ENCODE data around the gene AQP9.

Gene AQP9

GRCh38 chr15:58213587-58214338 is 75.6 kb downstream of the AQP9 start:
- ATAC-seq, result no peak

GRCh38 chr15:58214591-58215340 is 76.6 kb downstream of the AQP9 start:
- no peak for ATAC-seq
- TF ChIP-seq ZNF70 (CRISPR knock-in tag; IDR thresholded peaks at IDR 0.05) (no peak), ZNF565 (CRISPR knock-in tag; conservative IDR thresholded peaks at IDR 0.05; ENCODE audit: low read depth) (no peak), ZFP30 (CRISPR knock-in tag; IDR thresholded peaks at IDR 0.05) (no peak), ESRRG (CRISPR knock-in tag; IDR thresholded peaks at IDR 0.05) (no peak), PATZ1 (CRISPR knock-in tag; IDR thresholded peaks at IDR 0.05; ENCODE audit: borderline replicate concordance) (no peak), OSR1 (CRISPR knock-in tag; IDR thresholded peaks at IDR 0.05) (no peak), PPARA (CRISPR knock-in tag; IDR thresholded peaks at IDR 0.05; ENCODE audit: borderline replicate concordance) (no peak), TCF4 (CRISPR knock-in tag; IDR thresholded peaks at IDR 0.05; ENCODE audit: borderline replicate concordance) (no peak), TOX (CRISPR knock-in tag; IDR thresholded peaks at IDR 0.05; ENCODE audit: borderline replicate concordance) (no peak), ISL1 (CRISPR knock-in tag; IDR thresholded peaks at IDR 0.05) (no peak), BACH2 (CRISPR knock-in tag; IDR thresholded peaks at IDR 0.05; ENCODE audit: borderline replicate concordance) (no peak), TSHZ2 (CRISPR knock-in tag; IDR thresholded peaks at IDR 0.05) (no peak), CREB5 (CRISPR knock-in tag; IDR thresholded peaks at IDR 0.05; ENCODE audit: low read depth) (no peak), CSDC2 (CRISPR knock-in tag; IDR thresholded peaks at IDR 0.05) (no peak), ZNF8 (CRISPR knock-in tag; IDR thresholded peaks at IDR 0.05) (no peak), ZC3H10 (CRISPR knock-in tag; IDR thresholded peaks at IDR 0.05) (no peak)

More at GRCh38 chr15:58213587-58214338, 75.6 kb downstream of the AQP9 start:
- TF ChIP-seq CSDC2 (CRISPR knock-in tag; IDR thresholded peaks at IDR 0.05) (no peak), ESRRG (CRISPR knock-in tag; IDR thresholded peaks at IDR 0.05) (no peak), ZNF8 (CRISPR knock-in tag; IDR thresholded peaks at IDR 0.05) (no peak), ZC3H10 (CRISPR knock-in tag; IDR thresholded peaks at IDR 0.05) (no peak), ZFP3 (CRISPR knock-in tag; IDR thresholded peaks at IDR 0.05) (no peak), POU6F1 (CRISPR knock-in tag; IDR thresholded peaks at IDR 0.05; ENCODE audit: borderline replicate concordance, low read depth) (no peak), PPARA (CRISPR knock-in tag; IDR thresholded peaks at IDR 0.05; ENCODE audit: borderline replicate concordance) (no peak), RARB (CRISPR knock-in tag; IDR thresholded peaks at IDR 0.05) (no peak), PATZ1 (CRISPR knock-in tag; IDR thresholded peaks at IDR 0.05; ENCODE audit: borderline replicate concordance) (no peak), BACH2 (CRISPR knock-in tag; IDR thresholded peaks at IDR 0.05; ENCODE audit: borderline replicate concordance) (no peak), GLIS3 (CRISPR knock-in tag; IDR thresholded peaks at IDR 0.05) (no peak), SNAI2 (CRISPR knock-in tag; IDR thresholded peaks at IDR 0.05) (no peak), ZNF70 (CRISPR knock-in tag; IDR thresholded peaks at IDR 0.05) (no peak), CREB5 (CRISPR knock-in tag; IDR thresholded peaks at IDR 0.05; ENCODE audit: low read depth) (no peak), ZFP30 (CRISPR knock-in tag; IDR thresholded peaks at IDR 0.05) (no peak), OSR1 (CRISPR knock-in tag; IDR thresholded peaks at IDR 0.05) (no peak), TOX (CRISPR knock-in tag; IDR thresholded peaks at IDR 0.05; ENCODE audit: borderline replicate concordance) (no peak), ARNTL (CRISPR knock-in tag; IDR thresholded peaks at IDR 0.05; ENCODE audit: borderline replicate concordance, low read depth) (no peak), ZNF565 (CRISPR knock-in tag; conservative IDR thresholded peaks at IDR 0.05; ENCODE audit: low read depth) (no peak)
